ENCODE results near the gene FAXC.

The FAXC gene

DNA sequence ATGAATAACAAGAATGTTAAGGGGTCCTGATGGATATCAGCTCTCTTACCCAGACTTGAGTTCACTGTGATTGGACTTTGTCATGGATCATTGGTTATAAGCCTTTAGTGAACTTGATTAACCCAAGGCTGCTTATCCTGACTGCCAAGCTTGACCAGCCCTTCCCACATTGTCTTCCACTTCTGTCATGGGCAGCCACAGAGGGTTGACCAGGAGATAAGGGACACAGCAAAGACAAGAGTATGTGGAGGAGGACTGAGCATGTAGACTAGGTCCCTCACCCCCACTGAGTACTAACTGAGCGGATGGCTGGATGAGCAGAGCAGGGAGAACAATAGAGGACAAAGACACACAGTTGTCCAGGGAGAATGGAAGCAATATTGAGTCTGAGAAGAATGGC, 52.5 kb downstream of the FAXC start:
- in situ Hi-C loops (cut with HindIII; ENCODE audit: low sequenced_read_pairs) = no loop called here
- DNase-seq (ENCODE audit: low read depth) = no peak
- TF ChIP-seq CTCF (IDR thresholded peaks at IDR 0.05; ENCODE audit: low read depth, low read length, missing control alignments) = no peak
- no peak overlapping the region for H3K4me3 ChIP-seq (ENCODE audit: low read depth, low read length)

GRCh38 chr6:99296261-99296660, 53.2 kb downstream of the FAXC start:
- TF ChIP-seq CTCF (IDR thresholded peaks at IDR 0.05; ENCODE audit: low read depth, low read length, missing control alignments) = no peak
- in situ Hi-C loops (cut with HindIII; ENCODE audit: low sequenced_read_pairs) = no loop called here
- H3K4me3 ChIP-seq (ENCODE audit: low read depth, low read length) = no peak overlapping the region
- DNase-seq (ENCODE audit: low read depth) = no peak

DNA sequence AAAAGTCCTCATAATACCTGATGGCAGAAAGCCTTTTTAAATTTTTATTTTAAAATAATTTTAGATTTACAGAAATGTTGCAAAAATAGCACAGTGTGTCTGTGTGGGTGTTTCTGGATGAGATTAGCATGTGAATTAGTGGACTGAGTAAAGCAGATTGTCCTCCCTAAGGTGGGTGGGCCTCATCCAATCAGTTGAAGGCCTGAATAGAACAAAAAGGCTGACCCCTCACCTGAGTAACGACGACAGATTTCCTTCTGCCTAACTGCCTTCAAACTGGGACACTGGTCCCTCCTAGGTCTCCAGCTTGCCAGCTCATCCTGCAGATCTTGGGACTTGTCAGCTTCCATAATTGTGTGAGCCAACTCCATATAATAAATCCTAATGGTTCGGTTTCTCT, 54.2 kb downstream of the FAXC start:
- no peak for DNase-seq (ENCODE audit: low read depth)
- in situ Hi-C loops (cut with HindIII; ENCODE audit: low sequenced_read_pairs) = no loop called here
- TF ChIP-seq CTCF (IDR thresholded peaks at IDR 0.05; ENCODE audit: low read depth, low read length, missing control alignments) = no peak
- no peak overlapping the region for H3K4me3 ChIP-seq (ENCODE audit: low read depth, low read length)

DNA sequence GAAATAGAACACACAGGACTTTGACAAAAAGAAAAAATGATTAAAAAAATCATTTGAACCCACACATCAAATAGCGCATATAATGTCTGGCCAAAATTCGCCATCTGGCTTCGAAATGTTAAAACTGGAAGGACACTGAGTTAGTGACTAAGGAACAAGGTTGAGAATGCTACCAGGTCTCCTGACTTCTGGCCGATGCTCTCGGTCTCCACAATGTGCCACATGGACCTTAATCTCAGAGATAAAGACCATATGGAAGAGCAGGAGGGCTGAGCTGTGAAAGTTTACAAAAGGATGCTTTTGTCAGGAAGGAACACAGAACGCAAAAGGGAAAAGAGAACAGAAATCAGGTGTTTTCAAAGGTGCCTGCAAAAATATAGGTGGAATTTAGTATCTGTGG, 54.7 kb downstream of the FAXC start:
- no peak for TF ChIP-seq CTCF (IDR thresholded peaks at IDR 0.05; ENCODE audit: low read depth, low read length, missing control alignments)
- DNase-seq (ENCODE audit: low read depth) = no peak
- in situ Hi-C loops (cut with HindIII; ENCODE audit: low sequenced_read_pairs) = no loop called here

DNA sequence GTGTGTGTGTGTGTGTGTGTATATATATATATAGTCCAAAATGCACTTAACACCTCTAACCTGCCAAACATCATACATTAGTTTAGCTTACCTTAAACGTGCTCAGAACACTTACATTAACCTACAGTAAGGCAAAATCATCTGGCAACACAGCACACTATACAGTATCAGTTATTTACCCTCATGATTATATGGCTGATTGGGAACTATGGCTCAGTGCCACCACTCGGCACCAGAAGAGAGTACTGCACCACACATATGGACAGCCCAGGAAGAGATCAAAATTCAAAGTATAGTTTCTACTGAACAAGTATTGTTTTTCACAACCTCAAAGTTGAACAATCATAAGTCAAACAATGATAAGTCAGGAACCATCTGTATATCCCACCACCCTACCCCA, 59.8 kb downstream of the FAXC start:
- no peak for TF ChIP-seq CTCF (IDR thresholded peaks at IDR 0.05; ENCODE audit: low read depth, low read length, missing control alignments)
- DNase-seq (ENCODE audit: low read depth) = no peak

More for the DNA sequence above, 54.7 kb downstream of the FAXC start:
- no peak overlapping the region for H3K4me3 ChIP-seq (ENCODE audit: low read depth, low read length)

DNA sequence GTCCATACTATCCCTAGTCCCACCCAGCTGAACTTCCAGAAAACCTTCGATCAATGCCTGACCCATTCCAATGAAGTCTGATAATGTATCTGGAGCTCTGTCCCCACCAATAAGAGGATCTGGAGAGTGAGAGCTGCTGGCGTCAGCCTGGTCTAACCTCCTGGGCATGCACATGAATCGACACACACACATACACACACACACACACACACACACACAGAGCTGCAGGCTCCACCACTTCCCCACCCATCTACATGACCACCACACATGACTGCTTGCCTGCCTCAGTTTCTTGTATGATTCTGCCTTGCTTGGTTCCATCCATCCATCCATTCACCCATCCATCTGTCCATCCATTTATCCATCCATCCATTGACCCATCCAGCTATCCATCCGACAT, 60.8 kb downstream of the FAXC start:
- no peak for TF ChIP-seq CTCF (IDR thresholded peaks at IDR 0.05; ENCODE audit: low read depth, low read length, missing control alignments)
- in situ Hi-C loops (cut with HindIII; ENCODE audit: low sequenced_read_pairs) = no loop called here
- H3K4me3 ChIP-seq (ENCODE audit: low read depth, low read length) = no peak overlapping the region
- no peak for DNase-seq (ENCODE audit: low read depth)

More for the DNA sequence above, 59.8 kb downstream of the FAXC start:
- no peak overlapping the region for H3K4me3 ChIP-seq (ENCODE audit: low read depth, low read length)
- in situ Hi-C loops (cut with HindIII; ENCODE audit: low sequenced_read_pairs) = no loop called here

- no peak for TF ChIP-seq CTCF (IDR thresholded peaks at IDR 0.05; ENCODE audit: low read depth, low read length, missing control alignments)
- no peak for DNase-seq (ENCODE audit: low read depth)
- no peak overlapping the region for H3K4me3 ChIP-seq (ENCODE audit: low read depth, low read length)
- in situ Hi-C loops (cut with HindIII; ENCODE audit: low sequenced_read_pairs) = no loop called here
Observed at GRCh38 chr6:99287523-99287922, 62.0 kb downstream of the FAXC start.

Data from astrocyte of the cerebellum (primary cell).